SK-N-SH treated with all-trans-retinoic acid at 6 μM for 48 hours (cell line): ENCODE results near the gene CDS1.

Experiments
- ATAC-seq: fragments of 200-7000 bp; cut with Tn5 transposase; 3 replicates; pipeline ENCODE4 v1.9.1; 2020; ENCODE audit warnings: mild to moderate bottlenecking, moderate library complexity
- ARNTL ChIP-seq: fragments of 450-650 bp; formaldehyde crosslinking; IDR thresholded peaks from 2 replicates; pipeline ENCODE4 v1.5.0; 2020; ENCODE audit warnings: low read depth, mild to moderate bottlenecking, moderate library complexity, borderline replicate concordance
- BACH2 ChIP-seq: fragments of 250-450 bp; sonication (Bioruptor Pico); IDR thresholded peaks from 2 replicates; pipeline ENCODE4 v1.9.0; 2021; ENCODE audit warnings: mild to moderate bottlenecking, borderline replicate concordance
- CREB5 ChIP-seq: fragments of 250-450 bp; sonication (Bioruptor Pico); IDR thresholded peaks from 2 replicates; pipeline ENCODE4 v1.5.1; 2020; ENCODE audit warnings: low read depth, mild to moderate bottlenecking, moderate library complexity
- CSDC2 ChIP-seq: fragments of 250-450 bp; sonication (Bioruptor Pico); IDR thresholded peaks from 2 replicates; pipeline ENCODE4 v1.5.0; 2020; ENCODE audit warnings: mild to moderate bottlenecking, moderate library complexity
- CSRNP3 ChIP-seq: fragments of 250-450 bp; sonication (Bioruptor Pico); IDR thresholded peaks from 2 replicates; pipeline ENCODE4 v1.5.1; 2021; ENCODE audit warnings: mild to moderate bottlenecking, moderate library complexity
- ESRRG ChIP-seq: fragments of 250-450 bp; sonication (Bioruptor Pico); IDR thresholded peaks from 2 replicates; pipeline ENCODE4 v1.6.1; 2021; ENCODE audit warnings: mild to moderate bottlenecking
- ISL1 ChIP-seq: fragments of 250-450 bp; sonication (Bioruptor Pico); IDR thresholded peaks from 2 replicates; pipeline ENCODE4 v2.1.2; 2022; ENCODE audit warnings: mild to moderate bottlenecking, moderate library complexity
- RARB ChIP-seq: fragments of 250-450 bp; sonication (Bioruptor Pico); IDR thresholded peaks from 2 replicates; pipeline ENCODE4 v1.8.0; 2021; ENCODE audit warnings: mild to moderate bottlenecking, moderate library complexity
- SNAI2 ChIP-seq: fragments of 250-450 bp; sonication (Bioruptor Pico); IDR thresholded peaks from 2 replicates; pipeline ENCODE4 v1.5.0; 2020; ENCODE audit warnings: mild to moderate bottlenecking, moderate library complexity
- TCF4 ChIP-seq: fragments of 250-450 bp; sonication (Bioruptor Pico); IDR thresholded peaks from 2 replicates; pipeline ENCODE4 v1.8.0; 2021; ENCODE audit warnings: mild to moderate bottlenecking, moderate library complexity, borderline replicate concordance
- TOX ChIP-seq: fragments of 250-450 bp; sonication (Bioruptor Pico); IDR thresholded peaks from 2 replicates; pipeline ENCODE4 v1.8.0; 2021; ENCODE audit warnings: mild to moderate bottlenecking, moderate library complexity, borderline replicate concordance
- ZC3H10 ChIP-seq: fragments of 250-450 bp; sonication (Bioruptor Pico); IDR thresholded peaks from 2 replicates; pipeline ENCODE4 v1.5.1; 2021; ENCODE audit warnings: mild to moderate bottlenecking, moderate library complexity
- ZFP3 ChIP-seq: fragments of 250-450 bp; sonication (Bioruptor Pico); IDR thresholded peaks from 2 replicates; pipeline ENCODE4 v1.5.0; 2020; ENCODE audit warnings: mild to moderate bottlenecking, moderate library complexity
- ZFP30 ChIP-seq: fragments of 450-650 bp; formaldehyde crosslinking; IDR thresholded peaks from 2 replicates; pipeline ENCODE4 v1.5.0; 2022; ENCODE audit warnings: mild to moderate bottlenecking, moderate library complexity
- ZNF70 ChIP-seq: fragments of 450-650 bp; formaldehyde crosslinking; IDR thresholded peaks from 2 replicates; pipeline ENCODE4 v1.5.0; 2020; ENCODE audit warnings: mild to moderate bottlenecking, moderate library complexity
- ZNF8 ChIP-seq: fragments of 450-650 bp; formaldehyde crosslinking; IDR thresholded peaks from 2 replicates; pipeline ENCODE4 v1.5.0; 2020; ENCODE audit warnings: mild to moderate bottlenecking, moderate library complexity
- TF ChIP-seq, protein P1 (sequence below): fragments of 250-450 bp; sonication (Bioruptor Pico); IDR thresholded peaks from 2 replicates; pipeline ENCODE4 v1.5.0; 2020; ENCODE audit warnings: mild to moderate bottlenecking, moderate library complexity
- TF ChIP-seq, protein P2 (sequence below): fragments of 250-450 bp; sonication (Bioruptor Pico); IDR thresholded peaks from 2 replicates; pipeline ENCODE4 v1.8.0; 2021; ENCODE audit warnings: low read depth, mild to moderate bottlenecking, moderate library complexity, borderline replicate concordance
- TF ChIP-seq, protein P3 (sequence below): fragments of 250-450 bp; sonication (Bioruptor Pico); IDR thresholded peaks from 2 replicates; pipeline ENCODE4 v1.8.0; 2020; ENCODE audit warnings: mild to moderate bottlenecking, moderate library complexity, borderline replicate concordance

Gene CDS1

GRCh38 chr4:84614891-84615290, 32.0 kb downstream of the CDS1 start (continued):
- TF ChIP-seq, protein P1, sequence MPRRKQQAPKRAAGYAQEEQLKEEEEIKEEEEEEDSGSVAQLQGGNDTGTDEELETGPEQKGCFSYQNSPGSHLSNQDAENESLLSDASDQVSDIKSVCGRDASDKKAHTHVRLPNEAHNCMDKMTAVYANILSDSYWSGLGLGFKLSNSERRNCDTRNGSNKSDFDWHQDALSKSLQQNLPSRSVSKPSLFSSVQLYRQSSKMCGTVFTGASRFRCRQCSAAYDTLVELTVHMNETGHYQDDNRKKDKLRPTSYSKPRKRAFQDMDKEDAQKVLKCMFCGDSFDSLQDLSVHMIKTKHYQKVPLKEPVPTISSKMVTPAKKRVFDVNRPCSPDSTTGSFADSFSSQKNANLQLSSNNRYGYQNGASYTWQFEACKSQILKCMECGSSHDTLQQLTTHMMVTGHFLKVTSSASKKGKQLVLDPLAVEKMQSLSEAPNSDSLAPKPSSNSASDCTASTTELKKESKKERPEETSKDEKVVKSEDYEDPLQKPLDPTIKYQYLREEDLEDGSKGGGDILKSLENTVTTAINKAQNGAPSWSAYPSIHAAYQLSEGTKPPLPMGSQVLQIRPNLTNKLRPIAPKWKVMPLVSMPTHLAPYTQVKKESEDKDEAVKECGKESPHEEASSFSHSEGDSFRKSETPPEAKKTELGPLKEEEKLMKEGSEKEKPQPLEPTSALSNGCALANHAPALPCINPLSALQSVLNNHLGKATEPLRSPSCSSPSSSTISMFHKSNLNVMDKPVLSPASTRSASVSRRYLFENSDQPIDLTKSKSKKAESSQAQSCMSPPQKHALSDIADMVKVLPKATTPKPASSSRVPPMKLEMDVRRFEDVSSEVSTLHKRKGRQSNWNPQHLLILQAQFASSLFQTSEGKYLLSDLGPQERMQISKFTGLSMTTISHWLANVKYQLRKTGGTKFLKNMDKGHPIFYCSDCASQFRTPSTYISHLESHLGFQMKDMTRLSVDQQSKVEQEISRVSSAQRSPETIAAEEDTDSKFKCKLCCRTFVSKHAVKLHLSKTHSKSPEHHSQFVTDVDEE (CRISPR knock-in tag), result no peak
- TF ChIP-seq ESRRG (CRISPR knock-in tag), result no peak
- no peak for TF ChIP-seq ZFP3 (CRISPR knock-in tag)
- no peak for TF ChIP-seq CREB5
- TF ChIP-seq ZC3H10 (CRISPR knock-in tag), result no peak
- TF ChIP-seq, all 23 proteins: peak for 0

DNA sequence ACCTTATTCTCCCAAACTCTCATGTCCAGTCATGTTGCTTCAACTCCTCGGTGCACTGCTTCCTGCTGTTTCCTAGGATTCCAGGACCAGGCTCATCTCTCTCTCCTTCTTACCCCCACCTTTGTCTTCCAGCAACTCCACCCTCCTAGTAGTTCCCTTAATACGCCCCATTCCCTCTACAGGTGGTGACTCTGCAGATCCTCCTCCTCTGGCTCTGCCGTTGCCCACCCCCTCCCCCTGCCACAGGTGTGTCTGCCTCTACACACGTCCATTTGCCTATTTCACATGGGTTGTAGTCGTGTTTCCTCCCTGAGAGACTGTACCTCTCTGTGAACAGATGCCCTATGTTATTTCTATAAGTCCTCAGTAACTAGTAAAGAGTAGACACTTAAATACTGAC, 32.4 kb downstream of the CDS1 start:
- TF ChIP-seq, protein P2, sequence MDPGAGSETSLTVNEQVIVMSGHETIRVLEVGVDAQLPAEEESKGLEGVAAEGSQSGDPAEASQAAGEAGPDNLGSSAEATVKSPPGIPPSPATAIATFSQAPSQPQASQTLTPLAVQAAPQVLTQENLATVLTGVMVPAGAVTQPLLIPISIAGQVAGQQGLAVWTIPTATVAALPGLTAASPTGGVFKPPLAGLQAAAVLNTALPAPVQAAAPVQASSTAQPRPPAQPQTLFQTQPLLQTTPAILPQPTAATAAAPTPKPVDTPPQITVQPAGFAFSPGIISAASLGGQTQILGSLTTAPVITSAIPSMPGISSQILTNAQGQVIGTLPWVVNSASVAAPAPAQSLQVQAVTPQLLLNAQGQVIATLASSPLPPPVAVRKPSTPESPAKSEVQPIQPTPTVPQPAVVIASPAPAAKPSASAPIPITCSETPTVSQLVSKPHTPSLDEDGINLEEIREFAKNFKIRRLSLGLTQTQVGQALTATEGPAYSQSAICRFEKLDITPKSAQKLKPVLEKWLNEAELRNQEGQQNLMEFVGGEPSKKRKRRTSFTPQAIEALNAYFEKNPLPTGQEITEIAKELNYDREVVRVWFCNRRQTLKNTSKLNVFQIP (CRISPR knock-in tag), result no peak
- TF ChIP-seq, protein P3, sequence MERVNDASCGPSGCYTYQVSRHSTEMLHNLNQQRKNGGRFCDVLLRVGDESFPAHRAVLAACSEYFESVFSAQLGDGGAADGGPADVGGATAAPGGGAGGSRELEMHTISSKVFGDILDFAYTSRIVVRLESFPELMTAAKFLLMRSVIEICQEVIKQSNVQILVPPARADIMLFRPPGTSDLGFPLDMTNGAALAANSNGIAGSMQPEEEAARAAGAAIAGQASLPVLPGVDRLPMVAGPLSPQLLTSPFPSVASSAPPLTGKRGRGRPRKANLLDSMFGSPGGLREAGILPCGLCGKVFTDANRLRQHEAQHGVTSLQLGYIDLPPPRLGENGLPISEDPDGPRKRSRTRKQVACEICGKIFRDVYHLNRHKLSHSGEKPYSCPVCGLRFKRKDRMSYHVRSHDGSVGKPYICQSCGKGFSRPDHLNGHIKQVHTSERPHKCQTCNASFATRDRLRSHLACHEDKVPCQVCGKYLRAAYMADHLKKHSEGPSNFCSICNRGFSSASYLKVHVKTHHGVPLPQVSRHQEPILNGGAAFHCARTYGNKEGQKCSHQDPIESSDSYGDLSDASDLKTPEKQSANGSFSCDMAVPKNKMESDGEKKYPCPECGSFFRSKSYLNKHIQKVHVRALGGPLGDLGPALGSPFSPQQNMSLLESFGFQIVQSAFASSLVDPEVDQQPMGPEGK (CRISPR knock-in tag), result no peak
- TF ChIP-seq ZNF8 (CRISPR knock-in tag) (no peak), ARNTL (CRISPR knock-in tag) (no peak), CREB5 (no peak), TOX (CRISPR knock-in tag) (no peak), BACH2 (CRISPR knock-in tag) (no peak)
- TF ChIP-seq, protein P1 (CRISPR knock-in tag), result no peak
- ATAC-seq, result no peak

- no peak for ATAC-seq
- TF ChIP-seq ARNTL (CRISPR knock-in tag) (no peak), SNAI2 (no peak), CSRNP3 (CRISPR knock-in tag) (no peak), ZNF70 (CRISPR knock-in tag) (no peak), CREB5 (no peak), ZNF8 (CRISPR knock-in tag) (no peak), ZFP30 (CRISPR knock-in tag) (no peak), TCF4 (no peak), RARB (CRISPR knock-in tag) (no peak), CSDC2 (no peak), ISL1 (CRISPR knock-in tag) (no peak)
- TF ChIP-seq, protein P2 (CRISPR knock-in tag), result no peak
These were observed 40.0 kb downstream of the CDS1 start for GRCh38 chr4:84622959-84623358.
